Endothelial cell of umbilical vein (primary cell): ENCODE data around the gene FOLR1. TPM values are rescaled to one million over a fixed set of nuclear protein-coding genes. Genes with fewer than 3 reads are reported as not detected.

Source experiments
- BruUV-seq: library from RNA; stranded (reverse); fragments of 400-500 nt; replicated peaks from 2 replicates; lab custom pipeline; 2021; lab: Mats Ljungman, UMichigan
- CTCF ChIA-PET: fragments of 300-600, 350-600 bp; sonication (Branson Sonifier 250); formaldehyde crosslinking; loops from one replicate; lab custom pipeline; 2021; ENCODE audit warnings: antibody characterized with exemption, inconsistent platforms; lab: Charles Lee
- POLR2A ChIA-PET: fragments of 300-600, 350-600 bp; sonication (Branson Sonifier 250); formaldehyde crosslinking; loops from one replicate; lab custom pipeline; 2021; ENCODE audit warnings: antibody characterized with exemption, inconsistent platforms; lab: Charles Lee
- DNase-seq: peaks from one replicate; pipeline ENCODE4 v3.0.0-alpha.2; 2011; ENCODE audit warnings: low read depth, low spot score
- FAIRE-seq: peaks from 2 replicates; lab custom pipeline; 2011; peaks lifted over from hg19 to GRCh38; lab: Jason Lieb, UNC
- H2AFZ ChIP-seq: 2 replicates; pipeline ENCODE4 v1.6.0; 2012; ENCODE audit warnings: low read depth, low read length, control low read depth, inconsistent platforms
- H3K27ac ChIP-seq: 2 replicates; pipeline ENCODE4 v1.5.1; 2011; ENCODE audit warnings: low read depth, mild to moderate bottlenecking, control low read depth, low read length, moderate library complexity; ENCODE audit not compliant: insufficient read depth
- H3K27me3 ChIP-seq, 2 experiments: 2 replicates each; pipeline versions ENCODE4 v1.6.0 to v1.6.1; 2011; ENCODE audit warnings: low read length in 2 of 2, mixed read lengths in 1 of 2; ENCODE audit not compliant: control insufficient read depth in 2 of 2, insufficient read depth in 2 of 2
- H3K36me3 ChIP-seq, 2 experiments: 2 replicates in 1 of 2; 3 replicates in 1 of 2; pipeline ENCODE4 v1.5.1; 2011; ENCODE audit warnings: low read length in 2 of 2, mild to moderate bottlenecking in 1 of 2, moderate library complexity in 1 of 2; ENCODE audit not compliant: control insufficient read depth in 2 of 2, insufficient read depth in 2 of 2; ENCODE audit errors: extremely low read depth in 1 of 2
- H3K4me1 ChIP-seq: 3 replicates; pipeline ENCODE4 v1.5.1; 2011; ENCODE audit warnings: mild to moderate bottlenecking, low read length; ENCODE audit not compliant: control insufficient read depth, insufficient read depth; ENCODE audit errors: extremely low read depth
- H3K4me2 ChIP-seq: 2 replicates; pipeline ENCODE4 v1.6.1; 2011; ENCODE audit warnings: low read length, control low read depth, mixed read lengths; ENCODE audit not compliant: insufficient read depth
- H3K4me3 ChIP-seq, 3 experiments: fragments of 200-600 bp in 1 of 3; sonication (generic), shearing (Covaris generic) in 1 of 3; replicated peaks in 1 of 3; 2 replicates each; pipeline ENCODE4 v1.5.1; 2011 to 2016; ENCODE audit warnings: control low read depth in 3 of 3, low read length in 3 of 3, mild to moderate bottlenecking in 2 of 3, inconsistent platforms in 1 of 3, low read depth in 1 of 3, moderate library complexity in 1 of 3; ENCODE audit not compliant: insufficient read depth in 1 of 3
- H3K79me2 ChIP-seq: 2 replicates; pipeline ENCODE4 v1.6.0; 2012; ENCODE audit warnings: low read length, inconsistent platforms; ENCODE audit not compliant: control insufficient read depth, insufficient read depth
- H3K9ac ChIP-seq: replicated peaks from 2 replicates; pipeline ENCODE3; 2011; ENCODE audit warnings: low read length, control low read depth; ENCODE audit not compliant: insufficient read depth; ENCODE audit errors: extremely low read depth
- H3K9me1 ChIP-seq: replicated peaks from 3 replicates; pipeline ENCODE4 v1.6.0; 2011; ENCODE audit warnings: mild to moderate bottlenecking, low read length; ENCODE audit not compliant: control insufficient read depth, insufficient read depth; ENCODE audit errors: extremely low read depth
- H3K9me3 ChIP-seq: replicated peaks from 2 replicates; pipeline ENCODE4 v1.5.1; 2012; ENCODE audit warnings: low read length, inconsistent platforms; ENCODE audit not compliant: control insufficient read depth, insufficient read depth
- H4K20me1 ChIP-seq: replicated peaks from 2 replicates; pipeline ENCODE3; 2011; ENCODE audit warnings: mild to moderate bottlenecking, low read length; ENCODE audit not compliant: control insufficient read depth, insufficient read depth; ENCODE audit errors: extremely low read depth
- CTCF ChIP-seq, 2 donors: IDR thresholded peaks; 1 replicate in 1 of 2; 2 replicates in 1 of 2; pipeline ENCODE4 v1.5.1; 2011; ENCODE audit warnings: low read length in 2 of 2, mild to moderate bottlenecking in 2 of 2, moderate library complexity in 2 of 2, control low read depth in 1 of 2, inconsistent platforms in 1 of 2, low read depth in 1 of 2; ENCODE audit not compliant: insufficient read depth in 1 of 2; ENCODE audit errors: extremely low read depth in 1 of 2
- EZH2 ChIP-seq: IDR thresholded peaks from 2 replicates; pipeline ENCODE4 v1.6.1; 2012; ENCODE audit warnings: borderline replicate concordance, low read depth, mild to moderate bottlenecking, moderate library complexity, low read length, inconsistent platforms; ENCODE audit not compliant: severe bottlenecking
- FOS ChIP-seq: IDR thresholded peaks from 2 replicates; pipeline ENCODE4 v1.6.1; 2011; ENCODE audit warnings: mild to moderate bottlenecking, low read length, moderate library complexity, borderline replicate concordance; ENCODE audit not compliant: insufficient read depth
- GATA2 ChIP-seq: IDR thresholded peaks from 2 replicates; pipeline ENCODE4 v1.7.0; 2011; ENCODE audit warnings: low read depth, mild to moderate bottlenecking, moderate library complexity, mixed read lengths, low read length; ENCODE audit not compliant: insufficient read length, insufficient read depth
- JUN ChIP-seq: IDR thresholded peaks from 2 replicates; pipeline ENCODE4 v1.6.1; 2011; ENCODE audit warnings: borderline replicate concordance, low read depth; ENCODE audit not compliant: insufficient read length, insufficient read depth
- MAX ChIP-seq: IDR thresholded peaks from 2 replicates; pipeline ENCODE4 v1.6.1; 2011; ENCODE audit not compliant: insufficient read depth, insufficient read length
- MYC ChIP-seq: IDR thresholded peaks from one replicate; pipeline ENCODE4 v1.6.1; 2011; ENCODE audit warnings: mild to moderate bottlenecking, low read depth, low read length
- POLR2A ChIP-seq: IDR thresholded peaks from 2 replicates; pipeline ENCODE4 v1.6.1; 2012; ENCODE audit warnings: low read depth, mild to moderate bottlenecking, control low read depth, low read length
- POLR2AphosphoS5 ChIP-seq: IDR thresholded peaks from 2 replicates; pipeline ENCODE4 v1.6.1; 2012; ENCODE audit warnings: low read depth, mild to moderate bottlenecking, control low read depth, low read length, moderate library complexity; ENCODE audit not compliant: insufficient read depth
- dilution Hi-C: fragments of 300-500 bp; cut with MboI; formaldehyde crosslinking; loops from one replicate; pipeline ENCODE4 v1.15.0; 2019; ENCODE audit warnings: low sequenced_read_pairs; ENCODE audit not compliant: extremely low pct_ligation_motif_present
- intact Hi-C: fragments of 100-400 bp; cut with micrococcal nuclease; formaldehyde crosslinking; loops from one replicate; pipeline ENCODE4 v1.10.0; 2022
- polyA plus RNA-seq, 4 experiments: library from polyadenylated mRNA; depleted of rRNA in 3 of 4; stranded (reverse) in 3 of 4; unstranded in 1 of 4; fragments of >200 nt; gene quantifications; 2 replicates each; pipeline versions ENCODE4 v1.2.1 to v1.2.3, GENCODE V29; 2011 to 2012; ENCODE audit warnings: missing spikeins in 1 of 4
- total RNA-seq: library from RNA; stranded (reverse); gene quantifications from 2 replicates; pipeline ENCODE4 v1.2.3, GENCODE V29; 2021

FOLR1 gene
- total and polyA plus RNA-seq, 2 donors (not counting 3 experiments of a cell fraction or from before 2014, with no cell fraction given) = not detected

GRCh38 chr11:72236083-72236697, 44.2 kb downstream of the FOLR1 start:
- no peak overlapping the region for H3K27ac ChIP-seq
- H3K9me3 ChIP-seq = no peaks in the 10 kb centered on the region
- no TSS peak for BruUV-seq
- H4K20me1 ChIP-seq = no peaks in the 10 kb centered on the region
- FAIRE-seq = peak; percentile 18
- ChIA-PET POLR2A (interaction anchor here (0.7 to 1.4 kb wide), 2 partner anchors 8 to 448 kb away, joined by 4 to 12 read pairs; no protein-coding TSS in a partner anchor), CTCF (interaction anchor here (0.6 to 3.8 kb wide), 9 partner anchors 8 to 211 kb away, joined by 3 to 38 read pairs (median 4); partner anchors contain the start of gene INPPL1)
- DNase-seq = no peak
- H3K4me3 ChIP-seq = no peak overlapping the region
- no peaks in the 10 kb centered on the region for H3K79me2 ChIP-seq
- H3K36me3 ChIP-seq = peaks cover 12 to 56% of the 10 kb centered on the region in 2 experiments
- peaks cover 12% of the 10 kb centered on the region for H3K4me1 ChIP-seq
- intact Hi-C loops (no loop called here), dilution Hi-C loops (no loop called here)
- peaks cover 16 to 23% of the 10 kb centered on the region in 2 experiments for H3K27me3 ChIP-seq
- no peak overlapping the region for H3K9ac ChIP-seq
- no peak for TF ChIP-seq POLR2AphosphoS5
- H3K9me1 ChIP-seq = no peaks in the 10 kb centered on the region
- no peak overlapping the region for H2AFZ ChIP-seq
- no peak overlapping the region for H3K4me2 ChIP-seq

- Histone ChIP-seq H3K4me1 (peaks cover 12% of the 10 kb centered on the region), H3K36me3 (peaks cover 9 to 51% of the 10 kb centered on the region in 2 experiments), H3K4me2 (no peak overlapping the region), H3K27me3 (peaks cover 18 to 26% of the 10 kb centered on the region in 2 experiments), H3K27ac (no peak overlapping the region), H3K9me1 (no peaks in the 10 kb centered on the region), H3K4me3 (no peak overlapping the region), H4K20me1 (no peaks in the 10 kb centered on the region), H2AFZ (no peak overlapping the region), H3K9me3 (no peaks in the 10 kb centered on the region), H3K9ac (no peak overlapping the region), H3K79me2 (no peaks in the 10 kb centered on the region)
- DNase-seq (no peak), FAIRE-seq (no peak)
- intact Hi-C loops = no loop called here
- TF ChIP-seq MYC (no peak), FOS (no peak), POLR2AphosphoS5 (no peak), POLR2A (no peak), GATA2 (no peak), EZH2 (no peak), CTCF (IDR thresholded peaks at IDR 0.05; ENCODE audit: extremely low read depth in 1 of 2, insufficient read depth in 1 of 2, low read depth in 1 of 2, low read length in 2 of 2) (no peak), JUN (no peak), MAX (no peak)
- POLR2A ChIA-PET = interaction anchor here (0.6 to 1.4 kb wide), 2 partner anchors 9 to 130 kb away, joined by 4 to 8 read pairs; no protein-coding TSS in a partner anchor
- dilution Hi-C loops = no loop called here
- CTCF ChIA-PET = interaction anchor here (0.7 to 3.8 kb wide), 7 partner anchors 9 to 211 kb away, joined by 3 to 38 read pairs (median 4); partner anchors contain the start of gene INPPL1
- no TSS peak for BruUV-seq
Measured at GRCh38 chr11:72236774-72237111, 44.8 kb downstream of the FOLR1 start.
